DOHH2 (cell line): Measurements from ENCODE around the gene KRT77.

ENCODE experiments used
- H3F3A ChIP-seq: fragments of 200-600 bp; sonication (generic), shearing (Covaris generic); 2 replicates; pipeline ENCODE4 v1.6.0; 2016; ENCODE audit warnings: antibody characterized with exemption, mild to moderate bottlenecking; ENCODE audit not compliant: control insufficient read depth, insufficient read depth
- H3K27ac ChIP-seq: fragments of 200-600 bp; sonication (generic); 2 replicates; pipeline ENCODE4 v1.5.1; 2014; ENCODE audit warnings: low read depth, mild to moderate bottlenecking, low read length, moderate library complexity
- H3K27me3 ChIP-seq: fragments of 200-600 bp; sonication (generic); 2 replicates; pipeline ENCODE4 v1.6.1; 2014; ENCODE audit warnings: mild to moderate bottlenecking, low read length, mixed read lengths; ENCODE audit not compliant: control insufficient read depth
- H3K36me3 ChIP-seq: fragments of 200-600 bp; sonication (generic); 2 replicates; pipeline ENCODE4 v1.6.1; 2014; ENCODE audit warnings: mild to moderate bottlenecking, low read length, moderate library complexity, mixed read lengths; ENCODE audit not compliant: control insufficient read depth
- H3K4me1 ChIP-seq: fragments of 200-600 bp; sonication (generic); 2 replicates; pipeline ENCODE4 v1.6.1; 2014; ENCODE audit warnings: mild to moderate bottlenecking, low read length, mixed read lengths; ENCODE audit not compliant: control insufficient read depth
- H3K4me2 ChIP-seq: fragments of 200-600 bp; sonication (generic); 2 replicates; pipeline ENCODE4 v1.6.0; 2014; ENCODE audit warnings: mild to moderate bottlenecking, low read length, moderate library complexity
- H3K4me3 ChIP-seq: fragments of 200-600 bp; sonication (generic); 2 replicates; pipeline ENCODE4 v1.5.1; 2014; ENCODE audit warnings: mild to moderate bottlenecking, low read length, mixed read lengths
- H3K79me2 ChIP-seq: fragments of 200-600 bp; sonication (generic); 2 replicates; pipeline ENCODE4 v1.6.1; 2014; ENCODE audit warnings: mild to moderate bottlenecking, low read length, mixed read lengths; ENCODE audit not compliant: control insufficient read depth
- H3K9me2 ChIP-seq: fragments of 200-600 bp; sonication (generic); replicated peaks from 2 replicates; pipeline ENCODE4 v1.6.1; 2014; ENCODE audit warnings: mild to moderate bottlenecking, low read length, mixed read lengths; ENCODE audit not compliant: control insufficient read depth
- H3K9me3 ChIP-seq: fragments of 200-600 bp; sonication (generic); 2 replicates; pipeline ENCODE4 v1.6.1; 2014; ENCODE audit warnings: antibody characterized with exemption, low read length, mixed read lengths; ENCODE audit not compliant: control insufficient read depth, insufficient read depth
- H4K20me1 ChIP-seq: fragments of 200-600 bp; sonication (generic); 2 replicates; pipeline ENCODE4 v1.6.0; 2014; ENCODE audit warnings: low read depth, mild to moderate bottlenecking, antibody characterized with exemption, low read length, moderate library complexity; ENCODE audit not compliant: control insufficient read depth, insufficient read depth
- EZH2phosphoT487 ChIP-seq: fragments of 200-600 bp; sonication (generic); IDR thresholded peaks from 2 replicates; pipeline ENCODE4 v1.6.1; 2017; ENCODE audit warnings: borderline replicate concordance, mild to moderate bottlenecking, antibody characterized with exemption, low read length, moderate library complexity, mixed read lengths
- TF ChIP-seq, protein P1 (sequence below): fragments of 200-600 bp; sonication (generic); IDR thresholded peaks from one replicate; pipeline ENCODE4 v1.5.1; 2014; ENCODE audit warnings: antibody characterized with exemption, mild to moderate bottlenecking, low read depth, low read length; ENCODE audit not compliant: poor library complexity, severe bottlenecking

Gene KRT77

DNA sequence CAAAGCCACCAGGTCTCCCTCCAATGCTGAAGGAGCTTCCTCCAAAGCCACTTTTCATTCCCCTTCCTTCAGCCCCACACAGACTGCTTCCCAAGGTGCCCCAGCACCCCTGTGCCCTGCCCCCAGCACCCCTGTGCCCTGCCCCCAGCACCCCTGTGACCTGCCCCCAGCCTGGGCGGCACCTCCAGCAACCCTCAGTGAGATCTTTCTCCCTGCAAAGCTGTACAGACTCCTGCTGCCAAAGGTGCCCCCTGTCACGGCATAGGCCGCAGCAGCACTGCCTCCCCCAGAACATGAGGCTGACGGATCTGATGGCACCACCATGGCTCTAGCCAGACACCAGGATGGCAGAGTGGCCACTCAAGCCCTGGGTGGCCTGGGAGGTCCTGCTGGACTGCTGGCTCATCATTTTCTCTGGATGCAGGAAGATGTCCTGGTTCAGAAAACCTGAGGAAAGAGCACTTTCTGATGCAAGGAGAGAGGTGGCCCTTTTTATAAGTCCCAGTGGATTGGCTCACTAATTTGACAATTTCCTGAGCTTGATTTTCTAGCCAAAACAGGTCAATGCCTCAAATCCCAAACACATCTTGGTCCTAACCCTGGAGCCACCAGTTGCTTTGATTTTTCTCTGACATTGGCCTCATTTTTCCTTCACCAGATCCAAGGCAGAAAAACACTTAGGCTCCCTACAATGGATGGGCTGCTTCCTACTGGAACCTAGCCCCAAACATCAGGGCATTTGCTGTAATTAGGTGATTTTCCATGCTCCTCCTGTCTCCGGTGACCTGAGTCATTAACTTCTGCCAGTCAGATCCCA, 32.7 kb upstream of the KRT77 start:
- no peak overlapping the region for H3K4me3 ChIP-seq
- H3K36me3 ChIP-seq: no peaks in the 10 kb centered on the region
- H3K27me3 ChIP-seq: no peaks in the 10 kb centered on the region
- no peak overlapping the region for H3K4me2 ChIP-seq
- H4K20me1 ChIP-seq: no peaks in the 10 kb centered on the region
- no peaks in the 10 kb centered on the region for H3K9me3 ChIP-seq
- no peaks in the 10 kb centered on the region for H3F3A ChIP-seq
- no peak overlapping the region for H3K27ac ChIP-seq
- no peaks in the 10 kb centered on the region for H3K79me2 ChIP-seq
- no peaks in the 10 kb centered on the region for H3K9me2 ChIP-seq
- TF ChIP-seq, protein P1, sequence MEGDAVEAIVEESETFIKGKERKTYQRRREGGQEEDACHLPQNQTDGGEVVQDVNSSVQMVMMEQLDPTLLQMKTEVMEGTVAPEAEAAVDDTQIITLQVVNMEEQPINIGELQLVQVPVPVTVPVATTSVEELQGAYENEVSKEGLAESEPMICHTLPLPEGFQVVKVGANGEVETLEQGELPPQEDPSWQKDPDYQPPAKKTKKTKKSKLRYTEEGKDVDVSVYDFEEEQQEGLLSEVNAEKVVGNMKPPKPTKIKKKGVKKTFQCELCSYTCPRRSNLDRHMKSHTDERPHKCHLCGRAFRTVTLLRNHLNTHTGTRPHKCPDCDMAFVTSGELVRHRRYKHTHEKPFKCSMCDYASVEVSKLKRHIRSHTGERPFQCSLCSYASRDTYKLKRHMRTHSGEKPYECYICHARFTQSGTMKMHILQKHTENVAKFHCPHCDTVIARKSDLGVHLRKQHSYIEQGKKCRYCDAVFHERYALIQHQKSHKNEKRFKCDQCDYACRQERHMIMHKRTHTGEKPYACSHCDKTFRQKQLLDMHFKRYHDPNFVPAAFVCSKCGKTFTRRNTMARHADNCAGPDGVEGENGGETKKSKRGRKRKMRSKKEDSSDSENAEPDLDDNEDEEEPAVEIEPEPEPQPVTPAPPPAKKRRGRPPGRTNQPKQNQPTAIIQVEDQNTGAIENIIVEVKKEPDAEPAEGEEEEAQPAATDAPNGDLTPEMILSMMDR: no peak
- no peak for TF ChIP-seq EZH2phosphoT487
- H3K4me1 ChIP-seq: no peaks in the 10 kb centered on the region

DNA sequence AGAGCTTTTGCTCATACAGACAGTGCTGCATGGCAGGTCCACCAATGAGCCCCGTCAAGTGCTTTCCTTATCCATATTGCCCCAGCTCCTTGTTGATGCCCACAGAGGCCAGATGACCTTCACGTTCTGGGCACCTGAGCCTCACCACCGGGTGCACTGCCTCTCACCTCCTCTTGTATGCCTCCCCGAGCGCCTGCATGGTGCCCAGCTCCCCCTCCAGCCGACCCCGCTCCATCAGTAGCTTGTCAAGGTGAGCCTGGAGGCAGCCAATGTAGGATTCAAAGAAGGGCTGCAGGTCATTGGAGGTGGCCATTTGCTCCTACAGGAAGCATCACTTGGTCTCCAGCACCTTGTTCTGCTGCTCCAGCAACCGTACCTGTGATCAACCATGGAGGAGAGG, 31.8 kb upstream of the KRT77 start:
- no peak for TF ChIP-seq EZH2phosphoT487
- TF ChIP-seq, protein P1: no peak
- H3K36me3 ChIP-seq: no peaks in the 10 kb centered on the region
- no peak overlapping the region for H3K4me2 ChIP-seq
- no peaks in the 10 kb centered on the region for H3K27me3 ChIP-seq
- H3K9me2 ChIP-seq: no peaks in the 10 kb centered on the region
- H3K4me1 ChIP-seq: no peaks in the 10 kb centered on the region
- no peaks in the 10 kb centered on the region for H3F3A ChIP-seq
- H3K27ac ChIP-seq: no peak overlapping the region
- no peaks in the 10 kb centered on the region for H4K20me1 ChIP-seq
- no peak overlapping the region for H3K4me3 ChIP-seq
- no peaks in the 10 kb centered on the region for H3K9me3 ChIP-seq
- H3K79me2 ChIP-seq: no peaks in the 10 kb centered on the region

- Histone ChIP-seq H3K4me1 (no peaks in the 10 kb centered on the region), H3K27me3 (peaks cover 12% of the 10 kb centered on the region), H3K4me2 (no peak overlapping the region), H3K36me3 (no peaks in the 10 kb centered on the region), H3K4me3 (no peak overlapping the region), H3K9me3 (no peaks in the 10 kb centered on the region), H3K27ac (no peak overlapping the region), H4K20me1 (no peaks in the 10 kb centered on the region), H3K9me2 (no peaks in the 10 kb centered on the region), H3K79me2 (no peaks in the 10 kb centered on the region), H3F3A (no peaks in the 10 kb centered on the region)
- no peak for TF ChIP-seq EZH2phosphoT487
These were observed 27.5 kb upstream of the KRT77 start for GRCh38 chr12:52730793-52731192.

GRCh38 chr12:52730383-52730782, 27.1 kb upstream of the KRT77 start:
- Histone ChIP-seq H3K9me2 (no peaks in the 10 kb centered on the region), H3K36me3 (no peaks in the 10 kb centered on the region), H3K4me2 (no peak overlapping the region), H3K4me3 (no peak overlapping the region), H3K9me3 (no peaks in the 10 kb centered on the region), H4K20me1 (no peaks in the 10 kb centered on the region), H3K79me2 (no peaks in the 10 kb centered on the region), H3K27ac (no peak overlapping the region), H3K4me1 (no peaks in the 10 kb centered on the region), H3F3A (no peaks in the 10 kb centered on the region), H3K27me3 (peaks cover 12% of the 10 kb centered on the region)
- TF ChIP-seq, protein P1: no peak
- TF ChIP-seq EZH2phosphoT487: no peak
